Amygdala (tissue), 56 donors: ENCODE measurements around the gene RASGRP2.

Source experiments
- DNase-seq, 56 donors: peaks; one replicate each; lab custom pipeline; 2025; lab: John Stamatoyannopoulos, UW

Gene RASGRP2

GRCh38 chr11:64743591-64744543 is at the start of gene RASGRP2:
RASGRP2 (minus strand) TSS chr11:64744142; CDS start chr11:64742866, 1,276 bp downstream.
- peak in 25 of 56 donors; percentile 15 to 64 (median 39) for DNase-seq

DNA sequence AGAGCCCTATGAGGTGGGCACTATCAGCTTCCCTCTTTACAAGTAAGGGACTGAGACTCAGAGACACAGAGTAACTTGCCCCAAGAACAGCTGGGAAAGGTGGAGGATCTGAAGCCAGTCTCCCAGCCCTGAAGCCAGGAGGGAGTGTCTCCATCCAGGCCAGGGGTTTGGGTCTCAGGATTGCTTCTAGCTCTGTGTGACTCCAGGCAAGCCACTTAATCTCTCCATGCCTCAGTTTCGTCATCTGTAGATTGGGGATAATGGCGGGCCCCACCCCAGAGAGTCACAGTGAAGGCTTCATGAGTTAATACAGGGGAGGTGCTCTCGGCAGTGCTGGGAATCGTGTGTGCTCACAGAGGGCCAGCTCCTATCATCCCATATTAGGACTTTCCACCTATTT is 48.5 kb upstream of the RASGRP2 start:
- DNase-seq = no peak

GRCh38 chr11:64791781-64792291 is 47.9 kb upstream of the RASGRP2 start:
- DNase-seq = no peak

DNA sequence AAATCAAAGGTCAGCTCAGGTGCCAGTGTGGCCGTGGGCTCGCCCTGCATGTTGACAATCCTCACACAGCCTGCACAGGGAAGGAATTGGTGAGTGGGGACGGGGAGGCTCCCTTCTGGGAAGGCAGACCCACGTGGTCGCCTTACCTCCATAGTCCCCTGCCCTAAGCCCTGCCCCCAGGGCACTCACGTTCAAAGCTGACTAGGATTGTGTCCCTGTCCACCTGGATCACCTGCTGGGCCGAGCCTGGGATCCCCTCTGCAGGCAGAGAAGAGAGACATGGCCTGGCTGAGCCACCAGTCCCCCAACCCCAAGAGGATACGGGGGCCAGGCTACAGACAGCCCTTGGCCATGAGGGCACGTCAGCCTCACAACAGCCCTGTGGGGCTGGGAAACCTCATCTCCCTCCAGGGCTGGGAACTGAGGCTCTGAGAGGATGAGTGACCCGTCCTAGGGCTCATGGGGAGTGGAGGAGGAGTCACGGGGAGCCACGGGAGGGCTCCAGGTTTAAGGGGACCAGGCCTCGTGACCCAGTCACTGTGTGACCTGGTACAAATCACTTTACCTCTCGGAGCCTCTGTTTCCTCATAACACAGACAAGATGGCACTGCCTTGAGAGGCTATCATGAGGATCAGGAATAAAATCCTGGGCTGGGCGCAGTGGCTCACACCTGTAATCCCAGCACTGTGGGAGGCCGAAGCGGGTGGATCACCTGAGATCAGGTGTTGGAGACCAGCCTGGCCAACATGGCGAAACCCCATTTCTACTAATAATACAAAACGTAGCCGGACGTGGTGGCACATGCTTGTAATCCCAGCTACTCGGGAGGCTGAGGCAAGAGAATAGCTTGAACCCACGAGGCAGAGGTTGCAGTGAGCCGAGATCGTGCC is 46.5 kb upstream of the RASGRP2 start:
- no peak for DNase-seq

GRCh38 chr11:64789331-64790204 is 45.6 kb upstream of the RASGRP2 start:
- no peak for DNase-seq

DNA sequence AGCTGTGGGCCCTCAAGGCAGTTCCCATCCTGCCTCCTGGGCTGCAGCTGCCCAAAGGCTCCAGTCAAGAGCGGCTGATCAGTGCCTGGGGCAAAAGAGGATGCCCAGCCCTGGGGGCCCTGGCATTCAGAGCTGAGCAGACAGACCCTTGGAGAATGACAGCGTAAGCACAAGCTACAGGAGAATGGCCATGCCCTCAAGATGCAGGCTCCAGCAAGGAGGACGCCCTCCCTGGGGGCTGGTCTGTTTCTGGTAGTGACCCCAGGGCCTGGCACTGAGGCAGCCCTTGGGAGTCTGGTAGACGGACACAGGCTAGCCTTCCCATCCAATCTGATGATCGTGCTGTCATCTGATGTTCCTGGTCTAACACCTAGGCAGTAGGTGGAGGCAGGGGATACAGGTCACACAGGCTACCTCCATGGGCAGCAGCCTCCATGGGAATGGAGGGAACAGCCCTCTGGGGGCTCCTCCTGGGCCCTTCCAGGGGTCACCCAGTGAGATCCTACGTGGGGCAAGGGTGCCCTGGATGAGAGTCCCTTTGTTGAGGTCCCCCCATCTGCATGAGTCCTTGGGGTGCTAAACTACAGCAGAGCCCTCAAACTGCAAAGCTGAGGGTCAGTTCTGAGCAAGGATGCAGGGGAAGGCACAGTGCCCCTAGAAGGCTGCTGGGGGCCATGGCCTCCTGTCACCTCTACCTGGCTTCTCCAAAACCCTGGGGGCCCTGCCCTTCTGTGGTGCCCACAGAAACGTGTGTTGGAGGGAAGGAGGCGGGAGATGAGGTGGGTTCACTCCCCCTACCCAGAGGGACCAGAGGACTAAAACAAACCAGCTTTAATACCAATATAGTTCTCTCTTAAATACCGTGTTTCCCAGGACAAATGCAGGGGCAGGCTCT is 44.6 kb upstream of the RASGRP2 start:
- no peak for DNase-seq

GRCh38 chr11:64787526-64788320 is 43.8 kb upstream of the RASGRP2 start:
- DNase-seq = peak in 19 of 56 donors; percentile 5 to 66 (median 31)

- DNase-seq = no peak
Measured at GRCh38 chr11:64786308-64786707, 42.4 kb upstream of the RASGRP2 start.

DNA sequence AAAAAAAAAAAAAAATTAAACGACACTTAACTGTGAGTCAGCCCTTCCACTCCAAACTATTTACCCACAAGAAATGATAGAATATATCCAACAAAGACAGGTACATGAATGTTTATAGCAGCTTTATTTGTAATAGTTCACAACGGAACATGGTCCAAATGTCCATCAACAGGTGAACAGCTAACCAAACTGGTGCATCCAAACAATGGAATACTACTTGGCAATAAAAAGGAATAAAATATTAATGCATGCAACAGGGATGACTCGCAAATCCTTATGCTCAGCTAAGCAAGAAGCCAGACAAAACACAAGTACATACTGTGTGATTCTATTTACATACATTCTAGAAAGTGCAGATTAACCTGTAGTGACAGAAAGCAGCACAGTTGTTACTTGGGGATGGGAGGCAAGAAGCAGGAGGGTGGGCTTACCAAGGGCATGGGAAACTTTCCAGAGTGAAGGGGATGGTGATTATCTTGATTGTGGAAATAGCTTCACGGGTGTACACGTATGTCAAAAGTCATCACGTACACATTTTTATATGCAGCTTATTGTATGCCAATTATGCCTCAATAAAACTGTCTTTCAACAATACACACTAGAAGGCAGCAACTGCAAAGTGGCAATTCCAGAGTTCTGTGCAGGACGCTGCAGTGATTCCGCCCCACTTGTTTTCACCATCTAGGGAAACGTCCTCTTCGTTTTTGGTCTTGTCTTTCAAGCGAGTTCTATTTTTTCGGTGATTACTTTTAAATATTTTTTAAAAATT is 41.1 kb upstream of the RASGRP2 start:
- DNase-seq = no peak

GRCh38 chr11:64778473-64779298 is 34.7 kb upstream of the RASGRP2 start, which contains the start of gene SF1:
SF1 (minus strand) TSS chr11:64778542; CDS start chr11:64778392, 150 bp downstream.
- DNase-seq = peak; percentile 92 to 100 (median 99)

- DNase-seq = no peak
Measured at GRCh38 chr11:64778223-64778472, 34.2 kb upstream of the RASGRP2 start.

DNA sequence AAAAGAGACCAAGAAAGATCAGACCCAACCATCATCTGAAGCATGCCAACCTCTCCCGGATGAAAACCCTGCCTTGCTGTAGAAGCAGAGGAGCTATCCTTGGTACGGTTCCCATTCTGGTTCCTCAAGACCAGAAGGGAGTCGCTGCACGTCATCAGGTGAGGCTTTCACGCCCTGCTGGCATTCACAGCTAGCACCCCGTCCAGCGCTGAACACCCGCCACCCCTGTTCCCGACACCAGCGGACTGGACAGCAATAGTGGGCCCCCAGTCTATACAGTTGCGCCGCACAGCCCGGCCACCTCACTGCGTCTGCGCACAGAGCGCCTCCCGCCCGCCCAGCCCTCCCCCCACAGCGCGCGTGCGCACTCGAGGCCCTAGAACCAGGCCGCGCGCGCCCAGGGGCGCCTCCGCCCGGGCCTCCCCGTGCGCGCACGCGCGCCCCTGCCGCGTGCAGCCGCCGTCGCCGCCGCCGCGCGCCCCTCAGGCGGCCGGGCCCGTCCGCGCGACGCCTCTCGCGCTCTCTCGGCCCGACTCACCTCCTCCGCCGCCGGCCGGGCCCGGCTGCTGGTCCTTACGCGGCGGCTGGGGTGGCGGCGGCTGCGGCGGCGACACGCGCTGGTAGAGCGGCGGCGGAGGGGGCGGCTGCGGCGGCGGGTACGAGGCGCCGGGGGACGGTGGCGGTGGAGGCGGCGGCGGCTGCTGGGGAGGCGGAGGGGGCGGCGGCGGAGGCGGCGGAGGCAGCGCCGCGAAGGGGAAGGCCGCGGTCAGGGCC is 33.7 kb upstream of the RASGRP2 start:
- peak in 52 of 56 donors; percentile 22 to 87 (median 68) for DNase-seq

DNA sequence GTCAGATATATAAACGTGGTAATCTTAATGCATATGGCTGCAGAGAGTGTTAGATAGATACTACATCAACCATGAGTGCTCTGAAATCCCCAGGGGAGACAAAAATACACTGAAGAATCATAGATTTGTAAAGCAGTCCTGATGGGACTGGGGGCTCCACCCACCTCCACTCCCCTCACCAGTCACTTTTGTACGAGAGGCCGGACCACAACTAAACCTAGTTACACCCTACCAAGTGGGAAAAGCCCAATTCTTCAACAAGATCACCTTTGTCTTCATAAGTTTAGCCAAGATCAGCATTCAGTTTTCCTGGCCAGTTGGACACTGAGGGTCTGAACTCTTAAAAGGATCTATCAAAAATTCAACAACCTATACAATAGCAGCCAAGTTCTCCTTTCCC is 32.9 kb upstream of the RASGRP2 start:
- no peak for DNase-seq

GRCh38 chr11:64776425-64776824 is 32.5 kb upstream of the RASGRP2 start:
- no peak for DNase-seq

DNA sequence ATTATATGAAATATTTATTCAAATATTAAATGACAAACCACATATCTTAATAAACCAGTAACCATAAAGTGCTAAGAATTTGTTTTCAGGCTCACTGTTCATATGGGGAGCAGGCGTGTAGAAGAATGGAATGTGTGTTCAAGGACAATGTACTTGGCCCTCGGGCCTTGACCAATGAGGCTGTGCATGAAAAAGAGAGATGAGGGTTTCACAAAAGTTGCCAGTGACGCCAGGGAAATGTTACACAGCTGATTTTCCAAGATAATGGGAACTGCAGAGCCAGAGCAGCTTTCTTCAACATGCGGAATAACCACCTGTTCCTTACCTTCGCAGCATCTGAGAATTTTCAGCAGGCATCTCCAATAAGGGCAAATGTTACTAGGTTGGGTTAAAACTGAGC is 30.2 kb upstream of the RASGRP2 start:
- DNase-seq = no peak
